ENCODE results near the gene TMEM238L. TPM values are rescaled to one million over a fixed set of nuclear protein-coding genes. Genes with fewer than 3 reads are reported as not detected.

TMEM238L gene
- polyA plus RNA-seq, 3 donors = 3.0 to 4.6 (median 3.3) TPM

DNA sequence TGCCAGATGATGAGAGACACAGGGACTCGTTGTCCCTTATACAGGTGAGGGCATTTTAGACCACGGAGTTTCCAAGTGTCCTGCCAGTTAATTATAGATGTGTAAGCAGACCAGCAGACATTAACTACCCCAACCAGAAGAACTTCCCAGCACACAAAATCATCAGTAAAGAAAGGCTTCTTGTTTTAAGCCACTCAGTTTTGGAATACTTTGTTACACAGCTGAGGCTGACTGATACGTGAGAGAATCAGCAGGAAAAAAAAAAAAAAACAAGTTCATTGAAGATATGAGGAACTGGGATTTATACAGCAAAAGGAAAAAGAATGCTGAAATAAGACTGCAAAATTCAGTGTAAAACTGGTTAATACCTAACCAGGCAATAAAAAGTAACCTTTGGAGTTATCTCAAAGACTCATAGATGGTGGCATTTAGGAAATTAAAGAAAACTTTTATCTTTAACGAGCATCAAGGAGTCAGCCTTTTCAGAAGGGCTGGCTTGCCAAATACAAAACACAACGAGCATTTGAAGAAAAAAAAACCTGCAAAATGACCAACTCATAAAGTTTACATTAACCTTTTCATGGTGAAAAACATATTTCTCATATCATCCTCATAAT, 28.1 kb downstream of the TMEM238L start:
- DNase-seq = no peak

DNA sequence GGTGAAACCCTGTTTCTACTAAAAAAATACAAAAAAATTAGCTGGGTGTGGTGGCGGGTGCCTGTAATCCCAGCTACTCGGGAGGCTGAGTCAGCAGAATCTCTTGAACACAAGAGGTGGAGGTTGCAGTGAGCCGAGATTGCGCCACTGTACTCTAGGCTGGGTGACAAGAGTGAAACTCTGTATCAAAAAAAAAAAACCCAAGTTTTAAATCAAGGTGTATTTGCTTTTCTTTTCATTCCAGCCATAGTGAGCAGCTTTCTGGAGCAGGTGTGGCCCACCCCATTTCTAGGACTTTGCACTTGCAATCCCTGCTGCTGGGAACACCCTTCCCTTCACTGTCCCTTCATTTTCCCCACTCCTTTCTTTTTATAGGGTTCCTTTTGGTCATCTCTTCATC, 28.8 kb downstream of the TMEM238L start:
- no peak for DNase-seq

DNA sequence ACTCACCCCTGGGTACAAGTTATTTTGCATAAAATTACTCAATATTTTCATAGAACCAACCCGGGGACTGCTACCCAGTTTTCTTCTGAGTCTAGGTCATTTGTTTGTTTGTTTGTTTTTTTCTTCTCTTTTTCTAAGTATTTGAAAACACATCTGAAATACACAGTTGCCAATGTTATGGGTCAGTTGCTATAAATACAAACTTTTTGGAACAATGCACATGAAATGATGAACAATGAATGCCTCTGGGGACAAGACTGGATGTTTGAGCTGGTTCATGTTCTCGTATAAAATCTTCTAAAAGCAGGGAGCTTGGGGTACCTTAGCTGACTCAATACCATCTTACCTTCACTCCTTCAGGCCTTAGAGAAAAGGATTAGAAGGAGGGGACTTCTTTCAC, 30.5 kb downstream of the TMEM238L start:
- no peak for DNase-seq

DNA sequence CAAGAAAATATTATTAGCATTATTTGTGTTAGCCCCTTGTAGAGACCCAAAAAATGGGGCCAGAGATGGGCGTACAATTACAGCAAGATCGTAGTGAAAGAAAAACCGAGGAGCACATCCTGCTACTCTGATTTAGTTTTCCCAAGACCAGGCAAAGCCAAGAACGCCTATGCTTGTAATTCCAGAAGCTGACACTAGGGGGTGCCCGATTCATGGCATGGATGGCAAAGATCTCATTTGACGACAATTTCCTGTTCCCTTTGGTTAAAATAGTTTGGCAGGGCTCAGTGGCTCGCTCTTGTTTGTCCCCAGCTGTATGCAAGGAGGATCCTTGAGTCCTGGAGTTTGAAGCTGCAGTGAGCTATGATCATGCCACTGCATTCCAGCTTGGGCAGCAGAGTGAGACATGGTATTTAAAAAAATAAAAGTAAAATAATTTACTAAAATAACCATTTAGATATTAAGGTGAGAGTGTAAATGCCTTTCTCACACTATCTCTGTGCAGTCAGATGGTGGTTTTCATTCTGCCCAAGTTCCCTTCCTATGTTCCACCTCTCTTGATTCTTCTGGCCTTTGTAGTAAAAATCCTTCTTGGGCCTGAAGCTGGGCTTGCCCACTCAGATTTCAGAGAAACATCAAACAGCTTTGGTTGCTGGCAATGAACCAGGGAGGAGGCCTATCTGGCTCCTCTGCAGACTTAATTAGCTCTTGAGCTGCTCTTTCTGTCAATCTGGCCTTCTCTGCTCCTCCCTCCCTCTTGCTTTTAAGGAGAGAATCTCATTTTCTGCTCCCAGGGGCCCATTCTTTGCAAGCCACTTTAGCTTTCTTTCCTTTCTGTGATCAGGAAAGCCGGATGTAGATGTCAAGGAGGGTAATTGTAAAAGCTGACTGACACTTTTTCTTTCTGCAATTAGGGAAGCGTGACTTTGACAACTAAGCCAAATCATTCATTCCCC, 31.2 kb downstream of the TMEM238L start:
- peak; percentile 63 for DNase-seq

DNA sequence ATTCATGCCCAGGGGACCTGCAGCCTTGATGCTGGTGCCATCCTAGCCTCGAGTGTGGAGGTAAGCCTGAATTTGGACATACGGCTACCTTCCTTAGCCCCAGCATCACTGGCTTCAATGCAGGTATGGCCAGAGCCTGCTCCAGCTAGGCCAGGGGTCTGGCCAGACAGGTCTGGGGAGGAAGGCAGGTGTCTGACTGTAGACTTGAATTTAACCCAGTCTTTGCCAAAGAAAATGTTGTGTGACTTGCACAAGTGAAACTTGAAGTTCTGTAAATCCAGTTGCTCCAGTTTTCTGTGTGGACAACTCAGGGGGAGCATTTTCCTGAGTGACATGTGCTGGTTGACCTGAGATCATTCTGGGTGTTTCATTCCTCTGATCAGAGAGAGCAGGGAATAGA, 32.8 kb downstream of the TMEM238L start:
- no peak for DNase-seq

DNA sequence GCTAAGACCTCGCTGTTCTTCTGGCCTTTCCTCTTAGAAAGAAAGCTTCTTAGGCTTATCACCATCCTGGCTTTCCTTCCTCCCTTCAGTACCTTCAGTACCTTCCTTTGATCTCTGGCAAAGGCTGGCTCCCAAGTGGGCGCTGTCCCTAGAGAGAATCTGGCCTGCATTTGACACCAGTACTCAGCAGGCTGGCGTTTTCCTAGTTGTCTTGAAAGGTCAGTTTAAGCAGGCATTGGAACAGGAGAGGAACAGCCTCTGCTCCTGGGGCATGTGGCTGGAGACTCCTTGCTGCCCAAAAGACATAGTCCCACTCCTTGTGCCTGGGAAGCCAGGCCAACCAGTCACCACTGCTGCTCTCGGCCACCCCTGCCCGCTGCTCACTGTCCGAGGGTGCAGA, 34.1 kb downstream of the TMEM238L start:
- no peak for DNase-seq

DNA sequence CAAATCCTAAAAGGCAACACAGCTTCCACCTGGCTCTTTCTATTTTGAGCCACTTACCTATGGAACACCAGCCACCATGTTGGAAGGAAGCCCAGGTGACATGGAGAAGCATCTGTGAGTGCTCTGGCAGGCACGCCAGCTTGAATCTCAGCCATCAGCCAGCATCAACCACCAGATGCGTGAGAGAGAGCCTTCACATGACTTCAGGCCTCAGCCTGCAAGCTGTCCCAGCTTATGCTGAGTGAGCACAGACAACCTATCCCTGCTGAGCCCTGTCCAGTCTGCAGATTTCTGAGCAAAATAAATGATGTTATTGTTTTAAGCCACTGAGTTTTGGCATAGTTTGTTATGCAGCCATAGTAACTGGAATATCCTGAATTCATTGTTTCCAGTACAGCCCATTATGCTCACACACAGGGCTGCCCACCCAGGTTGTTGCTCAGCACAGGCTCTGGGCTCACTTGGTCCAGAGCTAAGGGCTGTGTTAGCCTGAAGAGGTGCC, 35.1 kb downstream of the TMEM238L start:
- DNase-seq = no peak

DNA sequence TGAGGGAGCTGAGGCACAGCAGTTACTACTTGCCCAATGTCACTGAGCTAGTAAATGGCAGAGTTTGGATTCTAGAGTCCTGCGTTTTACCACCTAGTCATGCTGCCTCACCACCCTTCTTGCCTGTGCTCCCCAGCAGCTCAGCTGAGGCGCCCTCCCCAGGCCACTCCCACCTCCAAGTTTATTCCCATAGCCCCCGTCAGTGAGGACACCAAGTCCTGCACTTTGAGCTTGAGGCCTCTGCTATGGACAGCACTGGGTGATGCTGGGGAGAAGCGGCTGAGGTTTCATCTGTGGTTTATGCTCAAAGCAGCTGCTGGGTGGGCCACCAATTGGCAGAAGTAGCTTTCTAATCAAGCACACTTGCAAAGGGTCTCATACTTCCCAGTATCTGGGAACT, 36.7 kb downstream of the TMEM238L start:
- DNase-seq = no peak

DNA sequence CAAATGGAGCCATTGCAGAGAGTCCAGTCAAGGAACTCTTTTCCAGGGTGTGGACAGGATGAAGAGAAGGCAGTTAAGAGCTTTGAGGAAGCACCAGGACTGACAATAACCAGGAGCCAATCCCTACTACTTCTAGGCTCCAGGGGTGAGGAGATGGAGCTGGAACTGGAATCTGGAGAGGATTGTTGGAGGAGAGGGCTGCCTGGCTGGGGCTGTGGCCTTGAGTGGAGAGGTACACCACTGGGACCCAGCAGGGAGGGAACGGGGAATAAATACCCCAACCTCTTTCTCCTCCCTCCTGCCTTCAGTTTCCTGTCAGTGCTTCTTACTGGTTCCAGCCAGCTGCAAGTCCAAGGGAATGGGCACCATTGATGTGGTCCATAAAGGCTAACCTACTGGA, 41.9 kb downstream of the TMEM238L start:
- no peak for DNase-seq

DNA sequence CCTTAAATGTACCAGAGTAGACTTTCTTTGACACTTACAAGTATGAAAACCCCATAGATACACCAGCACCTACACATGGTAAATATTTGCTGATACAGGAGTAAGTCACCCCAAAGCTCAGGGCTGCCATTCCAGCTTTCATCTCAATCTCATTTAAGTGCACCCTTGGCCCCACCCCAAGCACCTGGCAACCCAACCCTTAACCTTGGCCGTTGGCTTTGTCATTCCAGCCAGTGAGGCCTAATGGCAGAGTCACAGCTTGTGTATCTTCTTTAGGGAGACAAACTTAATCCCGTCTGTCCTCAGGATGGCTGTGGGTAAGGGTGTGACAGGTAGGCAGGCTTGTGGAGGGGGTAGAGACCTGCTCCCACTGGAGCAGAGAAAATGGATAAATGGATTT, 42.6 kb downstream of the TMEM238L start:
- DNase-seq = no peak

DNA sequence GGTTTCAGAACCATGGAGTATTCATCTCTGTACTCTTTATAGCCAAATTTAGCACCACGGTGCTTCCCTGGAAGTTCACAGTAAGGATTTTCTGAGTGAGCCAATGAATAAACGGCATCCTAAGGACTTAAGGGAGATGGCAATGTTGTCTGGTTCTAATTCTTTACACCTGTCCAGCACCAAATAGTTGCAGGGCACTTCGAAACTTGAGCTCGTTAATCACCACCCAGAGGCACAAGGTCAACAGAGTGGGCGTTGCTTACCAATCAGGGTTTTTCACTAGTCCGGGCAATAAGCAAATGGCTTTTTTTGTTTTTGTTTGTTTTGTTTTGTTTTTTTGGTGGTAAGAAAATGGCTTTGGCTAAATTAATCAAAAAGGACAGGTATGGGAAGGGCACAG, 45.8 kb downstream of the TMEM238L start:
- DNase-seq = no peak

DNA sequence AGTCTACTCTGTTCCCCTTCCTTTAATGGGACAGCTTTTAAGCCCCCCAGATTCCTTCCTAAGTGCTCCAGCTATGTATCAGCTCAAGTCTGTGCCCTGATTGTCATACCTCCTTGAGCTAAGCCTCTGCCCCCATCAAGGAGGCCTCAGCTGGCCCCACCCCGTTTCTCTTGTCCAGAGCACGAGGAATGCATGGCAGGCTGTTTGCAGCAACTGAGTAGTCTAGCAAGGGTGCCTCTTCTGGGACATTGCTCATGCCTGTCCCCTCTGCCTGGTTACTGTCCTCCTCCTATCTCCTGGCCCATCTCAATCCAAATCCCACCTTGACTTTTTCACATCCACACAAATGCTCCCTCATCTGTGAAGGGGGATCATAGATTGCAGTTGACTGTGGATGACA, 46.3 kb downstream of the TMEM238L start:
- no peak for DNase-seq

DNA sequence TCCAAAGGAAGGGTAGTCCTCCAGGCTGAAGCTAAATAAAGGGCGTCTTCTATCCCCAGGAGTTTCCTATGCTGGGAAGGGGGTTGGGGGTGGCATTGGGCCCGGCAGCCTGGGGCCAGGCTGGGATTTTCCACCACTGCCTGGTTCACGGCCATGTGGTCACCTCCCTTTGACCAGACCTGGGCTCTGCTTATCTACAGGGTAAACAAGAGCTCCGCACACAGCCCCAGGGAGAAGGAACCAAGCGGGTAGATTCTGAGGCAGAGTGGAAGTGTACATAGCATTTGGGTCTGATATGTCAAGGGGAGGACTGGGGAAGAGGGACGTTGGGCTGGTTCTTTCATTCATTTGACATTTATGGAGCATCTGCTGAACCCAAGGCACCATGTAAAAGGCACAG, 46.8 kb downstream of the TMEM238L start:
- no peak for DNase-seq

DNA sequence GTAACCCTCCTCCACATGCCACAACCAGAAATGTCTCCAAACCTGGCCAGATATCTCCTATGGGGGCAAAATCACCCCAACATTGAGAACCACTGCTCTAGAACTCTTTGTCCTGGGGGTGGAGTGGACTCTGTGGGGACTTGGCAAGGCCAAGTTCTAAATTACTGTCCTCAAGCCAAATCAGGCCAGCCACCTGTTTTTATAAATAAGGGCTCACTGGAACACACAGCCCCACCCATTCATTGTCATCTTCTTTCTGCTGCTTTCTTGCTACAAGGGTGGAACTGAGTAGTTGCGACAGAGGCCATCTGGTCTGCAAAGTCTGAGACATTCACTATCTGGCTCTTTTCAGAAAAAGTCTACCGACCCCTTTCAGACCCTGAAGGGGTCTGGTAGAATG, 47.3 kb downstream of the TMEM238L start:
- no peak for DNase-seq

DNA sequence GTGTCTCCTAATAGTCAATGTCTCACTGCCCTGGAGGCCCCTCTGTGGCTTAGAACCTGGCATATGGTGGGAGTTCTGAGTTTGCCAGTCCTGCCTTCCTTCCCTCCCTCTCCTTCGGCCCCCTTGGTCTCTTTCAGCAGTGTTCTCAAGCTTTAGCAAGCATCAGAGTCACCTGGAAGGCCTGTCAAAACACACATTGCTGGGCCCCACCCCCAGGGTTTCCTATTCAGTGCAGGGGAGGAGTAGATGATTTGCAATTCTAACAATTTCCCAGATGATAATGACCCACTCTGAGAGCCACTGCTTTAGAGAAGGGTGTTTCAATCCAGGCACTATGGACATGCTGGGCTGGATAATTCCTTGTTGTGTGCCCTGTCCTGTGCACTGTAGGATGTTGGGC, 47.7 kb downstream of the TMEM238L start:
- DNase-seq = no peak

DNA sequence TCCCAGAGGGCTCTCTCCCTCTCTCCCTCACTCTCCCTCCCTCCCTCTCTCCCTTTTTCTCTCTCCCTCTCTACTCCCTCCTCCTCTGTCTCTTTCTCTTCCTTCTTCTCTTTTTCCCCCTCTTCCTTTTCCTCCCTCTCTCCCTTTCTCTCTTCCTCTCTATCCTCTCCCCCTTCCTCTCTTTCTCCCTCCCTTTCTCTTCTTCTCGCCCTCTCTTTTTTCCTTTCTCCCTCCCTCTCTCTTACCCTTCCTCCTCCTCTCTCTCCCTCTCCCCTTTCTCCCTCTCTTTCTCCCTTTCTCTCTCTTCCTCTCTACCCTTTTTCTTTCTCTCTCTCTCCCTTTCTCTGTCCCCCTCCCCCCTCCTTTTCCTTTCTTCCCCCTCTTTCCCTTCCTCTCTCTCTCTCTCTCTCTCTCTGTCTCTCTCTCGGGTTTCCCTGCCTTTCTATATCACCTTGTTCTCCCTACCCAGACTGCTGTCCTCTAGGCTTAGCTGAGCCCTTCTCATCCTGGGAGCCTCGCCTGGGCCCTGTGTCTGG, 48.2 kb downstream of the TMEM238L start:
- DNase-seq = no peak

DNA sequence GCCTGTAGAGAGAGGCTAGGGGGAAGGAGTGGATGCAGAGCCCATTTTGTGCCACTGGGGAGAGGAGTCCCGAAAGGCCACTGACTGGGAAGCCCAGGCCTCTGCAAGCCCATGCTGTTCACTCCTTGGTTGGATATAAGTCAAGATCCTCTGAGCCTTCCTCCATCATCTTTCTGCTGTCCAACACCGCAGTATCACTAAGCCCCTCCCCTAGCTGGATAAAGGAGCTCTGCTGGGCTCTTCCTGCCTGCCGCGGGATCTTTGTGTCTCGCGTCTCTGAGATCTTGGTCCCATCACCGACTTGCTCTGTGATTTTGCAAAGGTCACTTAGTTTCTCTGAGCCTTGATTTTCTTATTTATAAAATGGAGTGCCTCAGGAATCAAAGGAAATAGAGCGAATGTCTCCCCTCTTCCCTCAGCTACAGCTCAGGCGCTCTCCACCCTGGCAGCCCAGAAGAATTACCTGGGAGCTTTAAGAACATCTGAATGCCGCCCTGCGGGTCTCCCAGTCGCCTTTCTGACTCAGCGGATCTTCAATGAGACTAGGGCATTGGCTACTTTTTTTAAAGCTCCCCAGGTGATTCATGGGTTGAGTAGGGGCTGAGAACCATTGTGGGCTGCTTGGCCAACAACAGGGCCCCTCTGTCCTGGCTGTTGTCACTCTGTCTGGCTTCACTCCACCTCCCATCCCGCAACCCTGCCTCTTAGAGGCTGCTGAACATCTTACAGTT, 48.9 kb downstream of the TMEM238L start:
- no peak for DNase-seq

DNA sequence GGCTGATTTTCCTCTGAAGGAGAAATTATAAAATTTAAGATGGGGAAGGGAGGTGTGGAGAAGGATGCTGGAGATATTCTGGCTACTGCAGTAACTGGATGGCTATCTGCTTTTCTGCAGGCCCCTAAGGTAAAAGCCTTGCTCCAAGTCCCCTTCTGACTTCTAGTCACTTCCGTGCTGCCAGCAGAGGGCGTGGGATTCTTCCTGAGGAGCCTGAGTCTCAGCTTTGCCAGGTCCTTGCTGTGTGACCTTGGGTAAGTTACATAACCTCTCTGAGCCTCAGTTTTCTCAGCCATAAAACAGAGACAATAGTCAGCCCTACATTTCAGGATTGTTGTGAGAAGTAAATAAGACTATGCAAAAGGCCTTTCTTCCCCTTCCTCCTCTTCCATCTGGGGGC, 49.8 kb downstream of the TMEM238L start:
- no peak for DNase-seq

DNA sequence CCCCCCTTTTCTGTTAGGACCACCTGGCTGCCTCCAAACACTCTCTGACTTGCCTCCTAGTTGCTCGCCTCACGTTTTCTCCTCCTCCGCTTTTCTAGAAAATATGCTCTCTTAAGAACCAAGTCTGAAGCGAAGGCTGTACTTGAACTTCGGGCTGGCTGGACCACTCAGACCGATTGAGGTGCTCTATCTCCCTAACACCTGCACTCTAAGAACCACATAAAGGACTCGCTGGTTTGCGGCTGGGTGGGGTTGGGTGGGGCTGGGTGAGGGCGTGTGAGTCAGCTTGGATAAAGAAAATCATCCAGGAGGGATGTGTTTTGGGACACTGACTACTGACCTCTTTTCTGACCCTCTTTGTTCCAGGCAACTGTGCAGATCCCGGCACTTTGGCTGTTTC, 51.2 kb downstream of the TMEM238L start:
- no peak for DNase-seq

DNA sequence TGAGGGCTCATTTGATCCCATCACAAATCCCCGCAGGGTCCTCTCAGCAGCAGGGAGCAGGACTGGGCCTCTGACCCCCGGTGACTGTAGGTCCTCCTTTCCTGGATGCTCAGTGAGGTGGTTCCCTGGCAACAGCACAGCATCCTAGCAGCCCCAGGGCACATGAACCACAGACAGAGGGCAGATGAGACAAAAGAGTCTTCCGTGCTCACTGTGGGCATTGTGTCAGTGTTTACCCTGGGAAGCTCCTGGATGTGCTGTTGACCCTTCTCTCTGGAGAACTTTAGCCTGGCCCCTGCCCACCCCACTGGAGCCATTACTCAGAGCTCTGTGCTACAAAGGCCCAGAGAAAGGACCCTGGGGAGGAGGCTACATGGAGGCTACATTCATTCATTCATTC, 52.3 kb downstream of the TMEM238L start:
- no peak for DNase-seq

DNA sequence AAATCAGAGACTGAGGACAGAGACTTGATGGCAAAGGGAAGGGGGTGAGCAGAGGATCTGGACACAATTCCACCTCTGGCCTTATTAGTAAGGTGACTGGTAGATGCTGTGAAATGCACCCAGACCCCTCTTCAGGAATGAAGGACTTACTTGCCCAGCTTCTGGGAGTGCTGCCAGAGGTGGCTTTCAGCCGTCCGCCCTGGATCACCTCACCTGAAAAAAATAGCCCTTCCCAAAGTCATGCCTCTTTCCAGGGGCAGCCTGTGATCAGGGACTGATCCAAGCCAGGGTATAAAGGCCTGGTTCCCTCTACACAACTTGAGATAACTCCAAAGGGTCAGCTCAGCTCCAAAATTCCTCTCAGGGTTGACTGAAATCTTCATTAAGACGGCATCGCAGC, 53.7 kb downstream of the TMEM238L start:
- no peak for DNase-seq

DNA sequence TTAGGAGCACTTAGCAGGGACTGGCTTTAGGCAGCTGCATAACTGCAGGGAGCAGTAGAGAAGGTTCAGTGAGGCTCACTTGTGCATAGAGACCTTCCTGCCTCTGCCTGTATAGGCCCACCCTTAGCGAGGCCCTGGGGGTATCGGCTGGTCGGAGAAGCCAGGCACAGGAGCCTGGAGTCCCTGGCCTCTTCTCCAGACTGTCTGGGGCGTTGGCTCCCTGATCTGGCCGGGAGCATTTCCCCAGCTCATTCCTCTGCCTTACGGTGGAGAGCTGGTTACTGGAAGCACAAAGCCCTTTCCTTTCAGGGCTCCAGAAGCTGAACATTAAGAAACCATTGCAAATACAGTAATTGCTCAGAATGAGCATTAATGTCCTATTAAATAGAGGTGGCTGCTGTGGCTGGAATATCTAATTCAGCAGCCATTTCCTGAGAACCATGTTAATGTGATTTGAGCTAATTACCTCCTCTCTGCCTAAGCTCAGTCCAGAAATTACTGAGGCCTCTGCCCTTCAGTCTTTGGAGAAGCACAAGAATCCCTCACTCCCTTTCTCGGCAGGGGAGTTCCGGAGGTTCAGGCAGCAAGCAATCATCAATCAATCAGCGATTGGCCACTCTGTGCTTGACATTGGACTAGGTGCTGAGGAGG, 55.2 kb downstream of the TMEM238L start:
- DNase-seq = no peak

All from renal pelvis (tissue), 4 donors.